ENCODE measurements around the gene ACP3.
"Not testable (repeated sequence)": the region's sequence is repeated elsewhere in the genome, so short reads cannot be mapped to it uniquely, and the experiment has no call there.

ACP3 gene

GRCh38 chr3:132356568-132356967 is 39.4 kb downstream of the ACP3 start:
- Mint-ChIP-seq H3K4me1 (ENCODE audit: low read depth) (no peaks in the 10 kb centered on the region), H3K27ac (no peak overlapping the region), H3K27me3 (no peaks in the 10 kb centered on the region), H3K36me3 (ENCODE audit: low read depth) (peaks cover 83% of the 10 kb centered on the region), H3K4me3 (no peak overlapping the region), H3K9me3 (no peaks in the 10 kb centered on the region)
- intact Hi-C loops (cut with micrococcal nuclease) = loop anchor here (10.0 kb wide), 2 partner anchors 108 to 138 kb away; no protein-coding TSS in a partner anchor

DNA sequence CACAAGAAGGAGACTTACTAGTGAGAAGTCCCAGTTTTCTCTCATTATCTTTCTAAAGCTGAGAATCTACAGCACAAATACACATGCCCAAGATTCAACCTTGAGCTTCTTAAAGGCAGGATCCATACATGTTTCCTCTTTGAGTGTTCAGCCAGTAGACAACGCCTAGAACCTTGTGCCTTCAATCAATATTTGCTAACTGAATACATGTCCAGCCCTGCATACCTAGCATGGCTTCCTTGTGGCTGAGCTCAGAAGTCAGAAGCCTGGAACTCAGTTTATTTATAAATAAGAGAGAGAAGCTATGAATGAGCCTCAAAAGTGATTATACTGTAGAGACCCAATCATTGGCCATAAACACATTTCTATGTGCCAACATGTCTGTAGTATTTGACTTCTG is 43.5 kb downstream of the ACP3 start:
- intact Hi-C loops (cut with micrococcal nuclease) = loop anchor here (10.0 kb wide), 1 partner anchor 344 kb away; no protein-coding TSS in a partner anchor
- peaks cover 99% of the 10 kb centered on the region for H3K36me3 Mint-ChIP-seq (ENCODE audit: low read depth)
- H3K27ac Mint-ChIP-seq = no peak overlapping the region
- H3K27me3 Mint-ChIP-seq = no peaks in the 10 kb centered on the region
- H3K9me3 Mint-ChIP-seq = no peaks in the 10 kb centered on the region
- no peak overlapping the region for H3K4me3 Mint-ChIP-seq
- H3K4me1 Mint-ChIP-seq (ENCODE audit: low read depth) = no peaks in the 10 kb centered on the region

DNA sequence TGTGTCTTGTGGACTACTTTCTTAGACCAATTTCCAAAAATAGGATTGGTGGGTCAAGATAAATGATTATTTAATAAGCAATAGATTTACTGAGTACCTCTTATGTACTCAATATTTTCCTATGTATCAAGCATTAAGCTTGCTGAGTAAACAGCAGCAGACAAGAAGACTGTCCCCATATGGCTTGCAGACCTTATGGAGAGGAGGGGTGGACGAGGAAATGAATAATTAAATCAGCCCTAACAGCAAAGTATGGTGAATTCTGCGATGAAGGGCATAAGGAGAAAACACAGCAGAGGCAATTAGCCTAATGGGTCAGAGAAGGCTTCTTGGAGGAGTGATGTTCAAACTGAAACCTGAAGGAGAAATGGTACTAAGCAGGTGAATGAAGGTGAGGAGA is 45.1 kb downstream of the ACP3 start:
- intact Hi-C loops (cut with micrococcal nuclease) = loop anchor here (10.0 kb wide), 1 partner anchor 342 kb away; no protein-coding TSS in a partner anchor
- Mint-ChIP-seq H3K9me3 (no peaks in the 10 kb centered on the region), H3K4me1 (ENCODE audit: low read depth) (no peaks in the 10 kb centered on the region), H3K36me3 (ENCODE audit: low read depth) (peaks cover 96% of the 10 kb centered on the region), H3K27me3 (no peaks in the 10 kb centered on the region), H3K27ac (no peak overlapping the region), H3K4me3 (no peak overlapping the region)

- Mint-ChIP-seq H3K36me3 (ENCODE audit: low read depth) (peaks cover 78% of the 10 kb centered on the region), H3K27ac (no peak overlapping the region), H3K4me3 (no peak overlapping the region), H3K9me3 (no peaks in the 10 kb centered on the region), H3K27me3 (no peaks in the 10 kb centered on the region), H3K4me1 (ENCODE audit: low read depth) (no peaks in the 10 kb centered on the region)
- intact Hi-C loops (cut with micrococcal nuclease) = loop anchor here (10.0 kb wide), 1 partner anchor 336 kb away; no protein-coding TSS in a partner anchor
Measured at GRCh38 chr3:132368515-132368914, 51.3 kb downstream of the ACP3 start.

- intact Hi-C loops (cut with micrococcal nuclease) = loop anchor here (10.0 kb wide), 1 partner anchor 336 kb away; no protein-coding TSS in a partner anchor
- no peak overlapping the region for H3K4me3 Mint-ChIP-seq
- no peaks in the 10 kb centered on the region for H3K27me3 Mint-ChIP-seq
- H3K36me3 Mint-ChIP-seq (ENCODE audit: low read depth) = peaks cover 78% of the 10 kb centered on the region
- no peak overlapping the region for H3K27ac Mint-ChIP-seq
- H3K4me1 Mint-ChIP-seq (ENCODE audit: low read depth) = no peaks in the 10 kb centered on the region
- no peaks in the 10 kb centered on the region for H3K9me3 Mint-ChIP-seq
Measured at GRCh38 chr3:132368962-132369361, 51.8 kb downstream of the ACP3 start.

DNA sequence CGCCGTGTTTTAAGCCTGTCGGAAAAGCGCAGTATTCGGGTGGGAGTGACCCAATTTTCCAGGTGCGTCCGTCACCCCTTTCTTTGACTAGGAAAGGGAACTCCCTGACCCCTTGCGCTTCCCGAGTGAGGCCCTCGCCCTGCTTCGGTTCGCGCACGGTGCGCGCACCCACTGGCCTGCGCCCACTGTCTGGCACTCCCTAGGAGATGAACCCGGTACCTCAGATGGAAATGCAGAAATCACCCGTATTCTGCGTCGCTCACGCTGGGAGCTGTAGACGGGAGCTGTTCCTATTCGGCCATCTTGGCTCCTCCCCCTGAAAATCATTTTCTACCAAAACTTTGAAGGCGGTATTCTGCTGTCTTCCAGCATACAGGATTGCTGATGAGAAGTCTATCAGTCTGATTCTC is 59.7 kb downstream of the ACP3 start:
- Mint-ChIP-seq H3K4me3 (peak overlapping the region; percentile 53), H3K36me3 (ENCODE audit: low read depth) (peaks cover 38% of the 10 kb centered on the region)
- H3K4me1 Mint-ChIP-seq (ENCODE audit: low read depth); H3K27me3 Mint-ChIP-seq; intact Hi-C loops (cut with micrococcal nuclease); H3K27ac Mint-ChIP-seq; H3K9me3 Mint-ChIP-seq: not testable (repeated sequence)

GRCh38 chr3:132378048-132378762 is 61.0 kb downstream of the ACP3 start:
- no peak overlapping the region for H3K4me3 Mint-ChIP-seq
- H3K27me3 Mint-ChIP-seq = no peaks in the 10 kb centered on the region
- no peaks in the 10 kb centered on the region for H3K9me3 Mint-ChIP-seq
- intact Hi-C loops (cut with micrococcal nuclease) = no loop called here
- no peaks in the 10 kb centered on the region for H3K4me1 Mint-ChIP-seq (ENCODE audit: low read depth)
- H3K27ac Mint-ChIP-seq = no peak overlapping the region
- peaks cover 38% of the 10 kb centered on the region for H3K36me3 Mint-ChIP-seq (ENCODE audit: low read depth)

DNA sequence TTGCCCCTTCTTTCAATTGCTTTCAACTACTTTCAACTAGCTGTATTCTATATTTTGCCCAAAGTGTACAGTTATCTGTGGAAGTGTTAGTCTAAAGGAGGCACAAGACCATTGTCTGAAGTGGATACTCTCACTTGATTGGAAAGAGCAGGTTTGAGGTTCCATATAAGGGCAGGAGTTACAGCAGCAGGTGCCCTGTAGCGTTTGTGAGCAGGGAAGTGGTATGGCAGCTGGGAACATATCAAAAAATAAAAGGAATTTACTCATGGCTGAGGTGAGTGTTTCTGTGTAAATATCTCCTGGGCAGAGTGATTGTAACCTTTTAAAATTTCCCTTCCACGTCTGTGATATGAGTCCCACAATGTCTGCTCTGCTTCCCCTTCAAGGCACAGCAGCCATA is 61.6 kb downstream of the ACP3 start:
- no peaks in the 10 kb centered on the region for H3K9me3 Mint-ChIP-seq
- no peaks in the 10 kb centered on the region for H3K4me1 Mint-ChIP-seq (ENCODE audit: low read depth)
- intact Hi-C loops (cut with micrococcal nuclease) = no loop called here
- H3K27me3 Mint-ChIP-seq = no peaks in the 10 kb centered on the region
- H3K4me3 Mint-ChIP-seq = no peak overlapping the region
- H3K36me3 Mint-ChIP-seq (ENCODE audit: low read depth) = peaks cover 34% of the 10 kb centered on the region
- no peak overlapping the region for H3K27ac Mint-ChIP-seq

GRCh38 chr3:132380920-132381319 is 63.7 kb downstream of the ACP3 start:
- intact Hi-C loops (cut with micrococcal nuclease) = no loop called here
- H3K27me3 Mint-ChIP-seq = no peaks in the 10 kb centered on the region
- H3K4me3 Mint-ChIP-seq = no peak overlapping the region
- no peak overlapping the region for H3K27ac Mint-ChIP-seq
- no peaks in the 10 kb centered on the region for H3K9me3 Mint-ChIP-seq
- H3K4me1 Mint-ChIP-seq (ENCODE audit: low read depth) = no peaks in the 10 kb centered on the region
- H3K36me3 Mint-ChIP-seq (ENCODE audit: low read depth) = peaks cover 28% of the 10 kb centered on the region

GRCh38 chr3:132381348-132381944 is 64.2 kb downstream of the ACP3 start:
- intact Hi-C loops (cut with micrococcal nuclease) = no loop called here
- Mint-ChIP-seq H3K4me1 (ENCODE audit: low read depth) (peaks cover 2% of the 10 kb centered on the region), H3K27me3 (no peaks in the 10 kb centered on the region)

GRCh38 chr3:132382267-132382666 is 65.1 kb downstream of the ACP3 start:
- Mint-ChIP-seq H3K36me3 (ENCODE audit: low read depth) (peaks cover 21% of the 10 kb centered on the region), H3K4me3 (no peak overlapping the region), H3K4me1 (ENCODE audit: low read depth) (peaks cover 6% of the 10 kb centered on the region), H3K27me3 (no peaks in the 10 kb centered on the region), H3K27ac (no peak overlapping the region), H3K9me3 (no peaks in the 10 kb centered on the region)
- intact Hi-C loops (cut with micrococcal nuclease) = no loop called here

More at GRCh38 chr3:132381348-132381944, 64.2 kb downstream of the ACP3 start:
- H3K36me3 Mint-ChIP-seq (ENCODE audit: low read depth) = peaks cover 28% of the 10 kb centered on the region
- no peak overlapping the region for H3K4me3 Mint-ChIP-seq
- no peaks in the 10 kb centered on the region for H3K9me3 Mint-ChIP-seq
- no peak overlapping the region for H3K27ac Mint-ChIP-seq

- Mint-ChIP-seq H3K27me3 (no peaks in the 10 kb centered on the region), H3K4me1 (ENCODE audit: low read depth) (peaks cover 6% of the 10 kb centered on the region), H3K27ac (no peak overlapping the region), H3K36me3 (ENCODE audit: low read depth) (peaks cover 16% of the 10 kb centered on the region), H3K9me3 (no peaks in the 10 kb centered on the region), H3K4me3 (no peak overlapping the region)
- intact Hi-C loops (cut with micrococcal nuclease) = no loop called here
Measured at GRCh38 chr3:132382688-132383194, 65.5 kb downstream of the ACP3 start.

- no peaks in the 10 kb centered on the region for H3K27me3 Mint-ChIP-seq
- no peak overlapping the region for H3K27ac Mint-ChIP-seq
- H3K9me3 Mint-ChIP-seq = no peaks in the 10 kb centered on the region
- intact Hi-C loops (cut with micrococcal nuclease) = no loop called here
- no peaks in the 10 kb centered on the region for H3K36me3 Mint-ChIP-seq (ENCODE audit: low read depth)
- peaks cover 6% of the 10 kb centered on the region for H3K4me1 Mint-ChIP-seq (ENCODE audit: low read depth)
- H3K4me3 Mint-ChIP-seq = no peak overlapping the region
Measured at GRCh38 chr3:132386259-132386658, 69.1 kb downstream of the ACP3 start.

DNA sequence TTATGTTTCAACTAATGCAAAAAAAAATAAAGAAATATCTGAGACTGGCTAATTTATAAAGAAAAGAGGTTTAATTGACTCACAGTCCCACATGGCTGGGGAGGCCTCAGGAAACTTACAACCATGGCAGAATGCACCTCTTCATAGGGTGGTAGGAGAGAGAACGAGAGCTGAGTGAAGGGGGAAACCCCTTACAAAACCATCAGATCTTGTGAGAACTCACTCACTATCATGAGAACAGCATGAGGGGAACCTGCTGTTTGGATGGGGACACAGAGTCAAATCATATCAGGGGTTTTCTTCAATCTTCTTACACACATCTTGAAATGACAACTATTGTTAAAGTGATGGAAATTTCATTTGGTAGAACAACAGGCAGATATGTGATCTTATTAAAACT is 75.5 kb downstream of the ACP3 start:
- intact Hi-C loops (cut with micrococcal nuclease) = loop anchor here (10.0 kb wide), 1 partner anchor 358 kb away; the partner anchor contains the start of gene CPNE4
- H3K4me1 Mint-ChIP-seq (ENCODE audit: low read depth); H3K4me3 Mint-ChIP-seq; H3K9me3 Mint-ChIP-seq; H3K27ac Mint-ChIP-seq; H3K36me3 Mint-ChIP-seq (ENCODE audit: low read depth); H3K27me3 Mint-ChIP-seq: not testable (repeated sequence)

All from dendritic cell treated with granulocyte-macrophage colony-stimulating factor and Interleukin-4, amounts not matched to agents 40 ng/mL and 50 ng/mL, for 4 days (primary cell).